SK-N-SH treated with all-trans-retinoic acid at 6 μM for 48 hours (cell line): ENCODE results near the gene IARS1.

ENCODE experiments used
- BACH2 ChIP-seq: fragments of 250-450 bp; sonication (Bioruptor Pico); IDR thresholded peaks from 2 replicates; pipeline ENCODE4 v1.9.0; 2021; ENCODE audit warnings: mild to moderate bottlenecking, borderline replicate concordance
- CSRNP3 ChIP-seq: fragments of 250-450 bp; sonication (Bioruptor Pico); IDR thresholded peaks from 2 replicates; pipeline ENCODE4 v1.5.1; 2021; ENCODE audit warnings: mild to moderate bottlenecking, moderate library complexity
- GLIS3 ChIP-seq: fragments of 250-450 bp; sonication (Bioruptor Pico); IDR thresholded peaks from 2 replicates; pipeline ENCODE4 v1.5.0; 2020; ENCODE audit warnings: mild to moderate bottlenecking, moderate library complexity
- ISL1 ChIP-seq: fragments of 250-450 bp; sonication (Bioruptor Pico); IDR thresholded peaks from 2 replicates; pipeline ENCODE4 v2.1.2; 2022; ENCODE audit warnings: mild to moderate bottlenecking, moderate library complexity
- OSR1 ChIP-seq: fragments of 250-450 bp; sonication (Bioruptor Pico); IDR thresholded peaks from 2 replicates; pipeline ENCODE4 v1.8.0; 2022; ENCODE audit warnings: moderate library complexity, mild to moderate bottlenecking, inconsistent platforms
- RARB ChIP-seq: fragments of 250-450 bp; sonication (Bioruptor Pico); IDR thresholded peaks from 2 replicates; pipeline ENCODE4 v1.8.0; 2021; ENCODE audit warnings: mild to moderate bottlenecking, moderate library complexity
- SNAI2 ChIP-seq: fragments of 250-450 bp; sonication (Bioruptor Pico); IDR thresholded peaks from 2 replicates; pipeline ENCODE4 v1.5.0; 2020; ENCODE audit warnings: mild to moderate bottlenecking, moderate library complexity
- TCF4 ChIP-seq: fragments of 250-450 bp; sonication (Bioruptor Pico); IDR thresholded peaks from 2 replicates; pipeline ENCODE4 v1.8.0; 2021; ENCODE audit warnings: mild to moderate bottlenecking, moderate library complexity, borderline replicate concordance
- ZFP3 ChIP-seq: fragments of 250-450 bp; sonication (Bioruptor Pico); IDR thresholded peaks from 2 replicates; pipeline ENCODE4 v1.5.0; 2020; ENCODE audit warnings: mild to moderate bottlenecking, moderate library complexity
- ZFP30 ChIP-seq: fragments of 450-650 bp; formaldehyde crosslinking; IDR thresholded peaks from 2 replicates; pipeline ENCODE4 v1.5.0; 2022; ENCODE audit warnings: mild to moderate bottlenecking, moderate library complexity
- ZNF565 ChIP-seq: fragments of 450-650 bp; formaldehyde crosslinking; conservative IDR thresholded peaks from 2 replicates; pipeline ENCODE4 v1.5.0; 2020; ENCODE audit warnings: low read depth, mild to moderate bottlenecking, moderate library complexity
- TF ChIP-seq, protein P1 (sequence below): fragments of 250-450 bp; sonication (Bioruptor Pico); IDR thresholded peaks from 2 replicates; pipeline ENCODE4 v1.8.0; 2020; ENCODE audit warnings: mild to moderate bottlenecking, moderate library complexity, borderline replicate concordance

GRCh38 chr9:92293452-92294296 is at the start of gene IARS1:
- TF ChIP-seq TCF4 (CRISPR knock-in tag) (no peak), CSRNP3 (CRISPR knock-in tag) (no peak), RARB (CRISPR knock-in tag) (no peak), ISL1 (no peak), SNAI2 (no peak), OSR1 (no peak), ZFP3 (CRISPR knock-in tag) (no peak), ZNF565 (no peak), ZFP30 (CRISPR knock-in tag) (no peak), BACH2 (CRISPR knock-in tag) (no peak), GLIS3 (no peak)
- TF ChIP-seq, protein P1, sequence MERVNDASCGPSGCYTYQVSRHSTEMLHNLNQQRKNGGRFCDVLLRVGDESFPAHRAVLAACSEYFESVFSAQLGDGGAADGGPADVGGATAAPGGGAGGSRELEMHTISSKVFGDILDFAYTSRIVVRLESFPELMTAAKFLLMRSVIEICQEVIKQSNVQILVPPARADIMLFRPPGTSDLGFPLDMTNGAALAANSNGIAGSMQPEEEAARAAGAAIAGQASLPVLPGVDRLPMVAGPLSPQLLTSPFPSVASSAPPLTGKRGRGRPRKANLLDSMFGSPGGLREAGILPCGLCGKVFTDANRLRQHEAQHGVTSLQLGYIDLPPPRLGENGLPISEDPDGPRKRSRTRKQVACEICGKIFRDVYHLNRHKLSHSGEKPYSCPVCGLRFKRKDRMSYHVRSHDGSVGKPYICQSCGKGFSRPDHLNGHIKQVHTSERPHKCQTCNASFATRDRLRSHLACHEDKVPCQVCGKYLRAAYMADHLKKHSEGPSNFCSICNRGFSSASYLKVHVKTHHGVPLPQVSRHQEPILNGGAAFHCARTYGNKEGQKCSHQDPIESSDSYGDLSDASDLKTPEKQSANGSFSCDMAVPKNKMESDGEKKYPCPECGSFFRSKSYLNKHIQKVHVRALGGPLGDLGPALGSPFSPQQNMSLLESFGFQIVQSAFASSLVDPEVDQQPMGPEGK, result no peak
